ENCODE data around the gene PLS3.

DNA sequence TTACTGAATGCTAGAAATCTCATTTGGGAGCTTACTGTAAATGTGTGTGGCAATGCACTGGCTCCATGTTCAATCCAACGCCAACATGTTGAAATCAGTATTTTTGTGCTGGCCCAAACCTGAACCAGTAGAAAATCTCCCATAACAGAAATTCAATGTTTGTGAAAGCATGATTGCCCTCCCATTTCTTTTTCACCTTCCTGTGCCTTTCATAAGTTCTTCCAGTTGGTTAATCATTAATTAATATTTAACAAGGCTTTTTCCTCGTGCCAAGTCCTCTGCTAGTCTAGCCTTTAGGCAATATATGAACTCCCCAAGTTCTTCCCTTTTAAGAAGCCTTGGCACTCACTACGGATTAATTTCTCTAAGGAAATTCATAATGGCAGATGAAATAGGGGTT is 1.3 kb upstream of the PLS3 start:
- TF ChIP-seq, protein P1, sequence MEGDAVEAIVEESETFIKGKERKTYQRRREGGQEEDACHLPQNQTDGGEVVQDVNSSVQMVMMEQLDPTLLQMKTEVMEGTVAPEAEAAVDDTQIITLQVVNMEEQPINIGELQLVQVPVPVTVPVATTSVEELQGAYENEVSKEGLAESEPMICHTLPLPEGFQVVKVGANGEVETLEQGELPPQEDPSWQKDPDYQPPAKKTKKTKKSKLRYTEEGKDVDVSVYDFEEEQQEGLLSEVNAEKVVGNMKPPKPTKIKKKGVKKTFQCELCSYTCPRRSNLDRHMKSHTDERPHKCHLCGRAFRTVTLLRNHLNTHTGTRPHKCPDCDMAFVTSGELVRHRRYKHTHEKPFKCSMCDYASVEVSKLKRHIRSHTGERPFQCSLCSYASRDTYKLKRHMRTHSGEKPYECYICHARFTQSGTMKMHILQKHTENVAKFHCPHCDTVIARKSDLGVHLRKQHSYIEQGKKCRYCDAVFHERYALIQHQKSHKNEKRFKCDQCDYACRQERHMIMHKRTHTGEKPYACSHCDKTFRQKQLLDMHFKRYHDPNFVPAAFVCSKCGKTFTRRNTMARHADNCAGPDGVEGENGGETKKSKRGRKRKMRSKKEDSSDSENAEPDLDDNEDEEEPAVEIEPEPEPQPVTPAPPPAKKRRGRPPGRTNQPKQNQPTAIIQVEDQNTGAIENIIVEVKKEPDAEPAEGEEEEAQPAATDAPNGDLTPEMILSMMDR (conservative IDR thresholded peaks at IDR 0.05 in 1 of 2, IDR thresholded peaks at IDR 0.05 in 1 of 2; ENCODE audit: extremely low read depth in 1 of 2, insufficient read depth in 1 of 2, low read depth in 1 of 2, low read length in 2 of 2): no peak
- no peak for TF ChIP-seq EZH2 (IDR thresholded peaks at IDR 0.05; ENCODE audit: borderline replicate concordance, low read length)

Measured in mammary epithelial cell (primary cell).